ENCODE data around the gene LTN1.
"Not testable (repeated sequence)": the region's sequence is repeated elsewhere in the genome, so short reads cannot be mapped to it uniquely, and the experiment has no call there.

Gene LTN1

DNA sequence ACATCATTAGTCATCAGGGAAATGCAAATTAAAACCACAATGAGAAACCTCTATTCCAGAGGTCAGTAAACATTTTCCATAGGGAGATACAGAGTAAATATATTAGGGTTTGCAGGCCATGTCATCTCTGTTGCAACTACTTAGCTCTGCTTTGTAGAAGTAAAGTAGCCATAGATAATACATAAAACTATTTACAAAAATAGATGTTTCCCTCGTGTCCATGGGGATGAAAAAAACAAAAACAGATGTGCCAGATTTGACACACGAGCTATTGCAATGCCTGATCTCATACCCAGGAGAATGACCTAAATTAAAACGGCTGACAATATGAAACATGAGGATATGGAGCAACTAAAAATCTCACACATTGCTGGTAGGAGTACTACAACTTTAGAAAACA lies 17.3 kb downstream of the LTN1 start:
- DNase-seq, result no peak

- no peak for DNase-seq
Observed at GRCh38 chr21:28974531-28975227, 18.0 kb downstream of the LTN1 start.

DNA sequence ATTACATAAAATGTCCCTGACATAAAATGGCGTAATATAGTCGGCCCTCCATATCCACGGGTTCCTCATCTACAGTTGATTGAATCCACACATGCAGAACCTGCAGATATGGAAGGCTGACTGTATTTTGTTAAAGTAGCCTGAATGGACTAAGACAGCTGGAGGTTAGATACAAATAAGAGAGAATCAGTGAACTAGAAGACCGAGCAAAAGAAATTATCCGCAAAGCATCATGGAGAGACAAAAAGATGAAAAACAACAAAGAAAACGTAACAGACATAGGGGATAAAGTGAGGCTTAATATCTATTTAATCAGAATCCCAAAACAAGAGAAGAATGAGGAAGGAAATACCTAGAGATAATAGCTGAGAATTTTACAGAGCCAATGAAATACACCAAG lies 20.3 kb downstream of the LTN1 start:
- DNase-seq, result no peak

DNA sequence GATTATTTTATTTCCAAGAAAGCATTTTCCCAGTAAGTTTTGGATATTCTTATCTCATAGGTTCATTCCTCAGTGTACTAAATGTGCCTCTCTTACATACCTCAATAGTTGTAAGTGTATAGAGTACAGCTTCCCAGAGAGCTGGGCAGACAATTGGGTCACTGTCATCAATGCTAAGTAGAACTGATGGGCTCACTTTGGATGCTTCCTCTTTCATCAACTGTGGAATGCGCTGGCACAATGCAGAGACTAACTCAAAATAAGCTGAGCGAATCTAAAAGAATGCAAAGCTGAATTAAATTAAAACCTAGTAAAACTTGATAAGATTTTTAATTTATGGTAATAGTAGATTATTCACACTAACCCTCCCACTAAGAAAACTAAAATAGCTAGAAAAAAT lies 21.5 kb downstream of the LTN1 start:
- no peak for DNase-seq

DNA sequence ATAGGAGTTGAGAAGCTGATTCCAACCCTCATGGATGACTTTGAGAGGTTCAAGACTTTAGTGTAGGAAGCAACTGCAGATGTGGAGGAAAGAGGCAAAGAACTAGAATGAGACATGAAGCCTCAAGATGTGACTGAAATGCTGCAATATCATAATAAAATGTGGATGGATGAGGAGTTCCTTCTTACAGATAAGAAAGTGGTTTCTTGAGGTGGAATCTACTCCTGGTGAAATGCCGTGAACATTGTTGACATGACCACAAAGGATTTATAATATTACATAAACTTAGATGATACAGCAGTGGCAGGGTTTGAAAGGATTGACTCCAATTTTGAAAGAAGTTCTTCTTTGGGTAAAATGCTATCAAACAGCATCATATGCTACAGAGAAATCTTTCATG lies 28.8 kb downstream of the LTN1 start:
- no peak for DNase-seq

DNA sequence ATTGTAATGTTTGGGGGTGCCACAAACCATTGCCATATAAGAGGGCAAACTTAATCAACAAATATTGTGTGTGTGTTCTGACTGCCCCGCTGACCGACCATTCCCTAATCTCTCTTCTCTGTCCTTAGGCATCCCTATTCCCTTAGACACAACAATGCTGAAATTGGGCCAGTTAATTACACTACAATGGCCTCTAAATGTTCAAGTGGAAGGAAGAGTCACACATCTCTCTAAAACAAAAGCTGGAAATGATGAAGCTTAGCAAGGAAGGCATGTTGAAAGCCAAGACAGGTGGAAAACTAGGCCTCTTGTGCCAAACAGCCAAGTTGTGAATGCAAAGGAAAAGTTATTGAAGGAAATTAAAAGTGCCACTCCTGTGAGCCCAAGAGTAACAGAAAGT lies 30.2 kb downstream of the LTN1 start:
- DNase-seq, result no peak

- DNase-seq, result no peak
Observed at GRCh38 chr21:28961927-28962326, 30.8 kb downstream of the LTN1 start.

- no peak for DNase-seq
Observed at GRCh38 chr21:28960245-28960644, 32.4 kb downstream of the LTN1 start.

DNA sequence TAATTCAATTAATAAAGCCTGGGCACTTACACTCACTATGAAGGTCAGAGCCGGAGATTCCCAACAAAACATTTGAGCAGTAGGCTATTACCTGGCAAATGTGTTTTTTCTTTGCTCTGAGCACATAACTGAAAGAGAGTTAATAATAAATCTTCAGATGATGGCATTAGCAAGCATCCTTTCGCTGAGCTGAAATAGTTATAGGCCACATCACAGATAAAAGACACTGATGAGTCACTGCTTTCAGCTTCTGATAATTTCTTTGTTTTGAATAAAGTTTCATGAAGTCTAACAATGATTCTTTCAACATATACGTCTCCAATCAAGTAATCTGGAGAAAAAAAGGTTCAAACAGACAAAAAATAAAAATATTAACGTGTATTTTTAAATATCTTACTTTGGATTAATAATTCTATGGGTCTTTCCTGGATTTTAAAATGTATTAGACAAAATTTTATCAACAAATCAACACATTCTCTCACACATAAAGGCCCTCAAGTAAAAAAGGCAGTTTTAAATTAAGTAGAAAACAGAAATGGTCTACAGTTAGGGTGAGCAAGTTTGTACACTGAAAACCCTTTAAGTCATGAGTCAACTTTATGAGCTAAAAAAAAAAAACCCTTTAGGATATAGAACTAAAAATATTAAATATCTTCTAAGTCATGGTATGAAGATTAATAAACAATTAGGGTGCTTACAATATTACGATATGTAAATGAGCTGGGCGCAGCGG lies 33.1 kb downstream of the LTN1 start:
- DNase-seq, result no peak

DNA sequence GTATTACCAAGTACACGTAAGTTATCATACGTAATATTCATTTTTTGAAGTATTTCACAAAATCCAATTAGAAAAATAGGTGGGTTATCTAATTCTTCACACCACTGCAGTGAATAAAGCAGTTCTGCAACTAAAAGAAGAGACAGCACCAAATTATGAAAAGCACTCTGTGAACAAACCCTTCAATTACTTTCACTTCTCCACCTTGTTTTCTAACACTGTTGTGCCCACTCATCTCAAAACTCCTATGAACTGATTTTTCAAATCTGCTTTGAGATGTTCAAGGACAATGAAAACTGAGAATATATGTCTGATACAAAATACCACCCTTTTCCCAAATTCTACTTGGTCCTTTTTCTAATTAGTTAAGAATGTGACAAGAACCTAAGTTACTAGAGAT lies 39.4 kb downstream of the LTN1 start:
- DNase-seq, result no peak

GRCh38 chr21:28952686-28953085 lies 40.0 kb downstream of the LTN1 start:
- no peak for DNase-seq

GRCh38 chr21:28949318-28949717 lies 43.4 kb downstream of the LTN1 start:
- no peak for DNase-seq

DNA sequence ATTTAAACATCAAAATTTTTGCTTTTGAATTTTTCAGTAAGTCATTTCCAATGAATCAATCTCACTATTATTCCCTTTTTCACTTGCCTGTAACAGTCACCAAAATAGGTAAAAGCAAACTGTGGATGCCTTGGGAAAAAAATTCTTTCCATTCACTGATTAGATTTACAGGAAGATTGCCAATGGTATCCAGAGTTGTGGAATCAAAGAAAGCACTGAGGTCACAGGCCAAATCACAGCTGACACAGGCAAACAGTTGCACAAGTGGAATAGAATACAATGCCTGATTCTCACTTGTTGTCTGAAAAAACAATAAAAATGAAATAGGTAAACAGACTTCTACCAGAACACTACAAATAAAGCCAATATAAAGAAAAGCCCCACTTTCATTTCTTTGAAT lies 48.4 kb downstream of the LTN1 start:
- no peak for DNase-seq

GRCh38 chr21:28943631-28944030 lies 49.0 kb downstream of the LTN1 start:
- no peak for DNase-seq

GRCh38 chr21:28938726-28939125 lies 54.0 kb downstream of the LTN1 start:
- no peak for DNase-seq

GRCh38 chr21:28937737-28938136 lies 54.9 kb downstream of the LTN1 start:
- DNase-seq, result no peak

DNA sequence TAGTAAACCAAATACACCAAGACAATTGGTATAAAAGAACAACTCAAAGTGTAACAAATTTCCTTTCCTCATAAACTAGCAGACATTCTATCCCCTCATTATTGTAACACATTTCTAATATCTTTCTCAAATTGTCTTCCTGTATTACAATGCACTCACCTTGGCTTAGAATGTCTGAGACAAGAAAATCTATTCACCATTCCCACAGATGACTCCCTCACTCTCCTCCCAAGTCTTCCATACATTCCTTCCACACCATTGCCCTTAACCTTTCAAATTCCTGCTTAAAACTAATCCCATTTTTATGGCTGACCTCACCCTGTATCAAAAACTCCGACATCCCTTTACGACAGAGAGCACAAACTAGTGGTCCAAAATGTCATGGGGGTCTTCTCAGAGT lies 56.0 kb downstream of the LTN1 start:
- no peak for DNase-seq

GRCh38 chr21:28936036-28936435 lies 56.6 kb downstream of the LTN1 start:
- DNase-seq, result no peak

DNA sequence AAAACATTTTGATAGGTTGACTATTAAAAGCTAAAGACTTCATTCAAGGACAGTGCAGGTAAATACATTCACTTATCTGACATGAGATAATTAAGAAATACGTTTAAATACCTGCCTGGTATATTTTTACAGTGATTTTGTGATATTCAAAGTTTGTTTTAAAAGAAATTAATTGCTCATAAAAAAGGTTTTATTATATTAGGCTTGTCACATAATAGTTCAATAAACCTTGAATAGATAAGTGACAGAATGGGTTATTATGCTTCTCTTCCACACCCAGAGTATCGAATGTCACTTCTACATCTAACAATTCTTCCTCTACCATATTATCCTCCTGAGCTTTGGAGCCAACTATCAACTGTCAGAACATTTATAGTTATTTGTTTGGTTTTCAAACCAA lies 60.0 kb downstream of the LTN1 start:
- no peak for DNase-seq

DNA sequence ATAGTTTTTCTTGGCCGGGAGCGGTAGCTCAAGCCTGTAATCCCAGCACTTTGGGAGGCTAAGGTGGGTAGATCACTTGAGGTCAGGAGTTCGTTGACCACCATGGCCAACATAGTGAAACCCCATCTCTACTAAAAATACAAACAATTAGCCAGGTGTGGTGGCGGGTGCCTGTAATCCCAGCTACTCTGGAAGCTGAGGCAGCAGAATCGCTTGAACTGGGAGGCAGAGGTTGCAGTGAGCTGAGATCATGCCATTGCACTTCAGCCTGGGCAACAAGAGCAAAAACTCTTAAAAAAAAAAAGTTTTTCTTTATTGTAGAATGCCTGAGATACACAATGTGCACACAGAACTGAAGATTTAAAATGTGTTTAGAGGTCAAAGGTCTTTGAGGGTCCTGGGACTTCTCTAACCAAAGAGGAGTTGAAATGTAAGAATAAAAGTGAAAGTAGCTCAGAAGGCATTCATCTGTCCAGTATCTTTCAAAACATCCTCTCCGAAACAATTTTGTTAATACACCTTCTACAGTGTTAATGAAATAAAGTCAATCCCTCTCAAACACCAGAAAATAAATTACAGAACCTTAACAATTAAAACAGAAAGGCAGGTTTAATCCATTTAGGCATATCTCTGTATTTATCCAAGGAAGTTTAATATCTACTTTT lies 60.8 kb downstream of the LTN1 start:
- DNase-seq, result not testable (repeated sequence)

DNA sequence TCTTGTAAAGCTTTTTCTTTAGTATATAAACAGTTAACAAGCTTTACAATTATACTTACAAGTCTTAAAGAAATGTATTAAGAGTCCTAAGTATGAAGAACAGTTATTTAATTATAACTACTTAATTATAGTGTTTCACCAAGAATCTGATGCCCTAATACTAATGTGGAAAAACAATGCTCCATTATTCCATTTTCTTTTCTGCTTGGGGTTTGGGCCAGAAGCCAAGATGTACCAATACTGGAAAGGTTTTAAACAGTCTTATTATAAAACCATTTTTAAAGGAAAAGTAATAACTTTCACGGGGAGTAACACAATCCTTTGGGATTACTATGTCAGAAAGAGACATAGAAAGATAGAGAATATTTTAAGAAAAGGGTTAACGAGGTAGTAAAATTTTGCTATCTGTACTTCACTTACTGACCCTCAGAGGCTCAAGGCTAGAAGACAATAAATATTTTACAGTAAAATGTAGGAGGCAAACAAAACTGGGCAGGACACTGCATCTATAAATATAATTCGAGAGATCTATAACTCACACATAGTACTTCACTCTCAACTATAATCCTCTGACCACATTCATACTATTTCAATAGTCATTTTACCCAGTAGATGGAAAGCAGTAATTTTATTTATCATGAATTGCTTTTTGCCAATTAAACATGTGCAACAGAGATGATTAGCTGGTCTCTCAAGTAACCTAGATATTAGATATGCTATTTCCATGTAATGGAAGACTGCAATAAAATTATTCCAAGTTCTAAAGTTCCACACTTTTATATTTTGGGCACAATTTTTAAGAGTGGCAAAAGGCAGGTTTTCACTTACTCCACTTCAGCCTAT lies 63.9 kb downstream of the LTN1 start:
- no peak for DNase-seq

- DNase-seq, result no peak
Observed at GRCh38 chr21:28927130-28927529, 65.5 kb downstream of the LTN1 start.

DNA sequence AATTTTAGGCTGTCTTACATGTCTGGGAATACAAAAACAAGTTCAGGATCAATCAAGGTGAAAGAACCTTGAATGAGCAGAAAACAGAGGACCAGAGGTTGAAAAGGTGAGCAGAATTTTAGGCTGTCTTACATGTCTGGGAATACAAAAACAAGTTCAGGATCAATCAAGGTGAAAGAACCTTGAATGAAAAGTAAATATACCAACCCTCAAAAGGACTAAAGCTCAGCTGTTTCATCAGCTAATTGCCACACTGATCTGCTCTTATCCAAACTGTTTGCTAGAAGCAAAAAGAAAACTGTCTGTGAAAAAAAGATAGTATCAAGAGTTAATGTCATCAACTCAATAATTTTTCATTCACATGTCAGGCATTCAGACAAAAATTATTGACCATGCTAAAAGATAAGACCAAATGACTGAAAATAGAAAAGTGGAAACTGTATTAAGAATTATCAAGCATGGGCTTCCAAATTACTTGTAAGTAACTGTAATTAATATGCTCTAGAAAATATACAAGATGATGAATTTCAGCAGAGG lies 69.2 kb downstream of the LTN1 start:
- no peak for DNase-seq

Data from NCI-H187 (cell line).